ENCODE data around the gene VTCN1. TPM values are rescaled to one million over a fixed set of nuclear protein-coding genes. Genes with fewer than 3 reads are reported as not detected.

Gene VTCN1
- total and polyA plus RNA-seq, 2 of the 8 experiments (the other 6 are each of a cell fraction or from before 2014, with no cell fraction given) = 0.32 TPM; not detected in 1

DNA sequence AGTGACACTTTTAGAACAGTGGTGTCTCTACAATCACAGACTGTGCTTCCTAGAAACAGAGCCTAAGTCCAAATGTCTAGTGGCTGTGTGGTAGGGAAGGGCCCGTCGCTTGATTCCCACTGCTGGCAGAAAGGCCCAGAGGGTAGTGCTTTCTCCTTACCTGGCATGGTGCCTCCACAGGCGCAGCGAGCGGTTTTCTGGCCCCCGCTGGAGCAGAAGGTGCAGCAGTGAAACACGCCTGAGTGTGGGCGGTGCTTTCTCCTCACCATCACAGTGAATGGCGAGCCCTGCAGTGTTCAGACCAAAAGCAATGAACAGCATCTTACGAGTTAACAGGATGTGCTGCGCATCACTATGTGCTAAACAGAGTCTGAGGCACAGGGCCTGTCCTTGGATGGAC, 97.5 kb downstream of the VTCN1 start:
- Histone ChIP-seq H3K4me2 (ENCODE audit: insufficient read depth in 1 of 2, low read depth in 2 of 2, low read length in 2 of 2) (no peak overlapping the region; a peak in 1 of 4 replicates), H4K8ac (ENCODE audit: extremely low read depth, insufficient read depth, low read length) (peak overlapping the region; percentile 46), H2BK120ac (replicated peaks; ENCODE audit: low read depth, low read length) (no peak overlapping the region), H4K5ac (ENCODE audit: insufficient read length, low read depth, low read length) (no peak overlapping the region), H3K9ac (replicated peaks in 1 of 4; ENCODE audit: extremely low read depth in 1 of 4, low read depth in 3 of 4, low read length in 3 of 4) (0 out of 7 replicates have a peak overlapping the region, but pooled peaks of 1 of the 4 experiments have one; percentile 12), H4K20me1 (replicated peaks in 1 of 2; ENCODE audit: control insufficient read depth in 1 of 2, insufficient read depth in 2 of 2, low read length in 2 of 2) (peaks cover 0 to 4% of the 10 kb centered on the region in 2 experiments), H2AK5ac (ENCODE audit: low read depth, low read length) (no peak overlapping the region), H2BK5ac (ENCODE audit: low read depth, low read length) (no peak overlapping the region), H3K4ac (replicated peaks; ENCODE audit: insufficient read length, low read depth, low read length) (no peak overlapping the region), H3K23me2 (ENCODE audit: low read depth, low read length) (no peaks in the 10 kb centered on the region; the same call in none of the 2 replicates), H3K79me2 (ENCODE audit: control insufficient read depth in 1 of 2, insufficient read depth in 2 of 2, low read length in 2 of 2) (no peaks in the 10 kb centered on the region), H3K56ac (replicated peaks; ENCODE audit: insufficient read length, low read depth, low read length) (no peak overlapping the region), H3K36me3 (ENCODE audit: control insufficient read depth in 2 of 4, insufficient read depth in 4 of 4, low read length in 3 of 4) (peaks cover 13 to 83% (median 47%) of the 10 kb centered on the region in 4 experiments), H4K91ac (replicated peaks; ENCODE audit: insufficient read length, low read length) (no peak overlapping the region), H3K9me3 (ENCODE audit: insufficient read depth in 2 of 2, low read depth in 1 of 2, low read length in 1 of 2) (no peaks in the 10 kb centered on the region), H3K4me3 (ENCODE audit: extremely low read depth in 1 of 4, insufficient read depth in 2 of 4, low read depth in 3 of 4, low read length in 4 of 4) (no peak overlapping the region), H2BK12ac (ENCODE audit: low read depth, low read length) (0 out of 2 replicates have a peak overlapping the region, but pooled peaks have one; percentile 39), H3K79me1 (ENCODE audit: low read depth, low read length) (no peaks in the 10 kb centered on the region), H3K23ac (ENCODE audit: insufficient read length) (no peak overlapping the region), H2BK15ac (ENCODE audit: low read length) (no peak overlapping the region), H3K14ac (ENCODE audit: insufficient read length) (no peak overlapping the region), H2BK20ac (ENCODE audit: low read length) (no peak overlapping the region), H3K18ac (ENCODE audit: extremely low read depth, low read length) (no peak overlapping the region), H3K27me3 (replicated peaks in 1 of 4; ENCODE audit: control insufficient read depth in 3 of 4, extremely low read depth in 1 of 4, insufficient read depth in 3 of 4, low read length in 3 of 4) (no peaks in the 10 kb centered on the region), H3K4me1 (replicated peaks in 1 of 4; ENCODE audit: control insufficient read depth in 3 of 4, insufficient read depth in 4 of 4, low read length in 3 of 4) (peaks cover 2 to 5% (median 3%) of the 10 kb centered on the region in 4 experiments; a peak in 4 of 7 replicates), H3K27ac (ENCODE audit: low read depth, low read length) (no peak overlapping the region), H2AFZ (ENCODE audit: low read length) (no peak overlapping the region)
- FAIRE-seq (no peak), DNase-seq (ENCODE audit: low read depth in 1 of 2, low spot score in 2 of 2) (no peak)
- POLR2A ChIA-PET (ENCODE audit: partially characterized antibody) = interaction anchor here (1.2 to 2.0 kb wide), 6 partner anchors 9 to 177 kb away, joined by 3 to 6 read pairs (median 4); partner anchors contain the start of gene TRIM45
- TF ChIP-seq KDM1A (IDR thresholded peaks at IDR 0.05; ENCODE audit: borderline replicate concordance, low read length) (no peak), SIRT6 (IDR thresholded peaks at IDR 0.05; ENCODE audit: low read length) (no peak), CHD2 (IDR thresholded peaks at IDR 0.05; ENCODE audit: low read length) (no peak)
- whole genome bisulfite sequencing, 2 experiments (ENCODE audit: extremely low coverage in 1 of 2, insufficient coverage in 1 of 2, insufficient read length in 1 of 2, insufficient replicate concordance in 2 of 2, low coverage in 1 of 2, low lambda C conversion rate in 2 of 2, missing lambda C conversion rate in 1 of 2) = 93% methylated on average over 11 of the region's 11 CpGs; no CpG with 5 or more reads in 1 of the 2 experiments
- CTCF ChIA-PET (ENCODE audit: partially characterized antibody) = interaction anchor here (0.8 to 4.9 kb wide), 10 partner anchors 9 to 172 kb away, joined by 3 to 43 read pairs (median 6); no protein-coding TSS in a partner anchor

All from H1 (cell line).